Colonic mucosa (tissue), 4 donors: ENCODE measurements around the gene DYNLT2. TPM values are rescaled to one million over a fixed set of nuclear protein-coding genes. Genes with fewer than 3 reads are reported as not detected.

ENCODE experiments used
- DNase-seq: peaks from one replicate; pipeline ENCODE4 v3.0.0-alpha.2; 2020
- H3K27ac ChIP-seq: fragments of 200-600 bp; one replicate; pipeline ENCODE4 v1.8.0; 2021
- H3K27me3 ChIP-seq: fragments of 200-600 bp; one replicate; pipeline ENCODE4 v1.8.0; 2021
- H3K36me3 ChIP-seq: fragments of 200-600 bp; one replicate; pipeline ENCODE4 v1.8.0; 2021
- H3K4me1 ChIP-seq: fragments of 200-600 bp; one replicate; pipeline ENCODE4 v1.8.0; 2021; ENCODE audit warnings: mild to moderate bottlenecking
- H3K4me3 ChIP-seq: fragments of 200-600 bp; one replicate; pipeline ENCODE4 v1.8.0; 2021
- H3K9ac ChIP-seq, 2 donors: one replicate each; pipeline ENCODE4 v1.7.0; 2013; ENCODE audit warnings: control low read depth in 2 of 2, low read depth in 2 of 2, low read length in 2 of 2
- H3K9me3 ChIP-seq: fragments of 200-600 bp; one replicate; pipeline ENCODE4 v1.8.0; 2021
- intact Hi-C: fragments of 100-400 bp; cut with DNase I; formaldehyde crosslinking; loops from one replicate; pipeline ENCODE4 v1.14.1; 2022
- total RNA-seq, 2 donors: library from RNA; stranded (reverse); fragmentation: NEBNext Ultra II Directional in 1 of 2; extraction: Animal tissue kit (Norgen Biotek cat#: 25700) in 1 of 2; gene quantifications; one replicate each; pipeline ENCODE4 v1.2.1, GENCODE V29; 2021
- TF ChIP-seq, protein P1 (sequence below): fragments of 200-600 bp; IDR thresholded peaks from one replicate; pipeline ENCODE4 v1.8.0; 2022; ENCODE audit warnings: antibody characterized with exemption, mild to moderate bottlenecking
- donor health status: healthy.
- donor health status: DM: no; HTN: no; CAD: no.
- donor health status: DM: no; HTN: no; CAD: no.

The DYNLT2 gene
- total RNA-seq, 2 donors from 2014 or later: 1.4 to 2.2 TPM

DNA sequence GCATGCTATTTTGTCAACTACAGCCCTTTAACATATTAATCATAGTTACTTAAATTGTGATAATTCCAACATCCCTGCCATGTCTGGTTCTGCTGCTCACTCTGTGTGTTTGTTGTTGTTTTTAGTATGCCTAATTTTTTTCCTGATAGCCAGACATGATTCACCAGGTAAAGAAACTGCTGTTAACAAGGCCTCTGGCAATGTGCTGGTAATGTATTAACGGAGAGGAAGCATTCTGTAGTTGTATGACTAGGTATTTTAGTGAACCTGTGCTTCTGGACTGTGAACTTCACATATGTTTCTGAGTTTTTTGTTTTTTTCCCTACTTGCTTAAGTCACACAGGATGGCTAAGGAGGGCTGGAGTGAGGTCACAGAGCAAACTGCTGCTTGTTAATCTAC is 4.8 kb downstream of the DYNLT2 start:
- Histone ChIP-seq H3K4me1 (peaks cover 6% of the 10 kb centered on the region), H3K27me3 (no peaks in the 10 kb centered on the region), H3K36me3 (no peaks in the 10 kb centered on the region), H3K9me3 (no peaks in the 10 kb centered on the region), H3K27ac (no peak overlapping the region), H3K9ac (no peak overlapping the region), H3K4me3 (no peak overlapping the region)
- TF ChIP-seq, protein P1, sequence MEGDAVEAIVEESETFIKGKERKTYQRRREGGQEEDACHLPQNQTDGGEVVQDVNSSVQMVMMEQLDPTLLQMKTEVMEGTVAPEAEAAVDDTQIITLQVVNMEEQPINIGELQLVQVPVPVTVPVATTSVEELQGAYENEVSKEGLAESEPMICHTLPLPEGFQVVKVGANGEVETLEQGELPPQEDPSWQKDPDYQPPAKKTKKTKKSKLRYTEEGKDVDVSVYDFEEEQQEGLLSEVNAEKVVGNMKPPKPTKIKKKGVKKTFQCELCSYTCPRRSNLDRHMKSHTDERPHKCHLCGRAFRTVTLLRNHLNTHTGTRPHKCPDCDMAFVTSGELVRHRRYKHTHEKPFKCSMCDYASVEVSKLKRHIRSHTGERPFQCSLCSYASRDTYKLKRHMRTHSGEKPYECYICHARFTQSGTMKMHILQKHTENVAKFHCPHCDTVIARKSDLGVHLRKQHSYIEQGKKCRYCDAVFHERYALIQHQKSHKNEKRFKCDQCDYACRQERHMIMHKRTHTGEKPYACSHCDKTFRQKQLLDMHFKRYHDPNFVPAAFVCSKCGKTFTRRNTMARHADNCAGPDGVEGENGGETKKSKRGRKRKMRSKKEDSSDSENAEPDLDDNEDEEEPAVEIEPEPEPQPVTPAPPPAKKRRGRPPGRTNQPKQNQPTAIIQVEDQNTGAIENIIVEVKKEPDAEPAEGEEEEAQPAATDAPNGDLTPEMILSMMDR: no peak
- DNase-seq: no peak
- intact Hi-C loops: no loop called here

DNA sequence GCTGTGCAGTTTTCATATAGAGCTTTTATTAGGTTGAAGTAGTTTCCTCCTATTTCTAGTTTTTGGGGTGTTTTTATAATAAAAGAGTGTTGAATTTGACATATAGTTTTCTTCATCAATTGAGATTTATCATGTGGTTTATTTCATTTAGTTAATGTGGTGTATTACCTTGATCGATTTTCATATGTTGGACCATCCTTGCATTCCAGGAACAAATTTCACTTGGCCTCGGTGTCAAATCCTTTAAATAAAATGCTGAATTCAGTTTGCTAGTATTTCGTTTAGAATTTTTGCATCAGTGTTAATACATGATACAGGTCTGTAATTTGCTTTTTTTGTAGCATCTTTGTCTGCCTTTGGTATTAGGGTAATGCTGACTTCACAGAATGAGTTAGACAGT is 6.0 kb downstream of the DYNLT2 start:
- no peaks in the 10 kb centered on the region for H3K27me3 ChIP-seq
- no peak overlapping the region for H3K4me3 ChIP-seq
- no peaks in the 10 kb centered on the region for H3K36me3 ChIP-seq
- no peak overlapping the region for H3K27ac ChIP-seq
- H3K9ac ChIP-seq: no peak overlapping the region
- TF ChIP-seq, protein P1: no peak
- no peaks in the 10 kb centered on the region for H3K9me3 ChIP-seq
- intact Hi-C loops: no loop called here
- H3K4me1 ChIP-seq: peaks cover 5% of the 10 kb centered on the region
- DNase-seq: no peak

DNA sequence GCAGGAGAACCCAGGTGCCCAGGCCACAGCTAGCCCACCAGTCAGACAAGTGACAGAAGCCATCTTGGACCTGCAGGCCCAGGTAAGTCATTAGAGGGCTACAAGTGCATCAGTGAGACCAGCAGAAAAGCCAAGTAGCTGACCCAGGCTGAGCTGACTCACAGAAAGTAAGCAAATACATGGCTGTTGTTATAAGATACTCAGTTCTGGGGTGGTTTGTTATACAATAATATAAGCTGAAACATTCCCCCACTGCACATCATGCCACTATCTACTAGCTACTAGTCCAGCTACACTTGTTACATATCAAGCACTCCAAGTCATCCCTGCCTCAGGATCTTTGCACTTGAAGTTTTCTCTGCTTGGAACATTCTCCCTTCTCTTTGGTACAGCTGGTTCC is 10.0 kb downstream of the DYNLT2 start:
- intact Hi-C loops: no loop called here
- no peak overlapping the region for H3K27ac ChIP-seq
- no peaks in the 10 kb centered on the region for H3K9me3 ChIP-seq
- no peaks in the 10 kb centered on the region for H3K36me3 ChIP-seq
- H3K27me3 ChIP-seq: no peaks in the 10 kb centered on the region
- H3K4me1 ChIP-seq: no peaks in the 10 kb centered on the region
- TF ChIP-seq, protein P1: no peak
- H3K4me3 ChIP-seq: no peak overlapping the region
- DNase-seq: no peak
- no peak overlapping the region for H3K9ac ChIP-seq

DNA sequence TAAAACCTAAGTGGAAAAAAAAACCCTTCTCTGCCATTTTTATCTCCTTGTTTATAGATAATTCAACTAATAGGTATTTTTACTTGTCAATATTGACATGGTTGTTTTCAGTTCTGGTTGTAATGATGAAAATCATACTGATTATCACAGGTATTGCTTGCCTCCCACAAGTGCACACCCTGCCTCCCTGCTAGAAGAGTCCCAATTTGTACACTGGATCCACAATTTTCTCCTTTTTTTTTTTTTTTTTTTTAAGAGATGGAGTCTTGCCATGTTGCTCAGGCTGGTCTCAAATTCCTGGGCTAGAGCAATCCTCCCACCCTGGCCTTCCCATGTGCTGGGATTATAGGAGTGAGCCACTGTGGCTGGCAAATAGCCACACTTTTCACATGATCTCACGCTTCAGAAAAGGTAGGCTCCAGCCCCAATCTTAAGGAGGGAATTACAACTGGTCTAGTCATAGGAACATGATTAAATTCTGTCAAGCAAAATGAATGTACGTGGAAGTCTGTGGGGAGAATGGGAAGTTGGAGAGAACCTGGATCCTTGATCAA is 12.3 kb downstream of the DYNLT2 start:
- Histone ChIP-seq H3K9me3 (no peaks in the 10 kb centered on the region), H3K4me1 (no peaks in the 10 kb centered on the region), H3K9ac (no peak overlapping the region), H3K27me3 (no peaks in the 10 kb centered on the region), H3K27ac (no peak overlapping the region), H3K4me3 (no peak overlapping the region), H3K36me3 (no peaks in the 10 kb centered on the region)
- DNase-seq: no peak
- TF ChIP-seq, protein P1: no peak
- intact Hi-C loops: no loop called here

DNA sequence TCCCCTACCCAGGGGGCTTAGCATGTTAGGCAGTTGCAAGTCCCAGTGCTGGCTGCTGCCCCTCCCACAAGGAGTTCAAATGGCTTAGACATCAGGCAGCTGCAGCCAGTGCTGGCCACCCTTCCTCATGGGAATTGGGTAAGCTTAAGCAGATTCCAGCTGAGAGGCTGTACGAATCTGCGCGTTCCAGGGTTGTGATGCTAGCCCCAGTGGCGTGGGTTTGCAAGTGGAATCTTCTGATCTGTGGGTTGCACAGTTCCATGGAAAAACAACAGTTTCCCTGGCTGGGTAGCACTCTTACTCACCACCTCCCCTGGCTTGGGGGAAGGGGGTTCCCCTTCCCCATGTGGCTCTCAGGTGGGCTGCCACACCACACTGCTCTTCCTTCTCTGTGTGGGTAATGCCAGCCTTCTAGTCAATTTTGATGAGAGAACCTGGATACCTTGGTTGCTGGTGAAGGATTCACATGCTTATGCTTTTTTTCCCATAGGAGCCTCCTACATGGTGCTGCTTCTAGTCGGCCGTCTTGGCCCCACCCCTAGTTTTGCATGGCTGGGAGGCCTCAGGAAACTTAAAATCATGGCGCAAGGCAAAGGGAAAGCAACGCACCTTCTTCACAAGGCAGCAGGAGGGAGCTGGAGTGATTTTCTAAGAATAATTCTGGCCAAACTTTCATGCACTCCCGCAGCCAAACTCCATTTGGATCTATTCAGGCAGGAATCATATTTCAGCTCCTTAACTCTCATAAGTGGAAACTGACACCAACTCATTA is 13.0 kb downstream of the DYNLT2 start:
- Histone ChIP-seq H3K9ac (no peak overlapping the region), H3K27me3 (no peaks in the 10 kb centered on the region), H3K4me1 (no peaks in the 10 kb centered on the region), H3K4me3 (no peak overlapping the region), H3K27ac (no peak overlapping the region), H3K36me3 (no peaks in the 10 kb centered on the region), H3K9me3 (no peaks in the 10 kb centered on the region)
- intact Hi-C loops: no loop called here
- DNase-seq: no peak
- TF ChIP-seq, protein P1: no peak
